Stimulated activated CD4-positive, alpha-beta T cell treated with anti-CD3 and anti-CD28 coated beads, Interleukin-1b, Interleukin-23, amount 100 ng/mL, for 48 hours (primary cell): ENCODE results near the gene TIGIT.
"Not testable (repeated sequence)": the region's sequence is repeated elsewhere in the genome, so short reads cannot be mapped to it uniquely, and the experiment has no call there.

Source experiments
- DNase-seq: peaks from one replicate; pipeline ENCODE4 v3.0.0-alpha.2; 2020

TIGIT gene

DNA sequence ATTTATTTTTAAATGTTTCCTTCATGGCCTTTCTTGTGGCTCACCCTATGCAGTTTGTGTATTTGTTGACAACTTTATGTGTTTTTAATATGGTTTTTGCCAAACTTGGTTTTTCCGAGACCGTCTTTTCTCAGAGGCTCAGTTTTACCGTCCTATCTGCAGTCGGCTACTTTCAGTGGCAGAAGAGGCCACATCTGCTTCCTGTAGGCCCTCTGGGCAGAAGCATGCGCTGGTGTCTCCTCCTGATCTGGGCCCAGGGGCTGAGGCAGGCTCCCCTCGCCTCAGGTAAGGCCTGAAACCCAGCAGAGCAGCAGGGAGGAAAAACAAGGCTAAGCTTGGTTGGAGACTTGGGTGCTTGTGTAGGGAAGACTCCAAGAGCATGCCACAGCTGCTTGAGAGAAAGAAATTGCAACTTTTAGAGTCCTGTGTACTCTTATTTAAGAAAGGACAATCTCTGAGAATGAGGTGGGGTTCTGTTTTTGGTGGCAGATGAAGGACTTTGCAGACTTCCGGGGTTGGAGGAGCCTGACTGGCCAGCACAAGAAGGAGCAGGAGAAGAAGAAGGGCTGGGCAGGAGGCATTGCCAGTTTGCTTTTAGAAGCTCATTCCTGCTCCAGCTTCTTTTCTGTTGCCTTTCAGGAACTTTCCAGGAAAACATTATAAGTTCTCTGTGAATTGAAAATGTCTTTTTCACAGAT lies at the start of gene TIGIT:
Gene TIGIT, plus strand, starts transcription at position 191 of the 698 bp plus-strand sequence. Its CDS starts 34 bp downstream, at position 225.
- no peak for DNase-seq

DNA sequence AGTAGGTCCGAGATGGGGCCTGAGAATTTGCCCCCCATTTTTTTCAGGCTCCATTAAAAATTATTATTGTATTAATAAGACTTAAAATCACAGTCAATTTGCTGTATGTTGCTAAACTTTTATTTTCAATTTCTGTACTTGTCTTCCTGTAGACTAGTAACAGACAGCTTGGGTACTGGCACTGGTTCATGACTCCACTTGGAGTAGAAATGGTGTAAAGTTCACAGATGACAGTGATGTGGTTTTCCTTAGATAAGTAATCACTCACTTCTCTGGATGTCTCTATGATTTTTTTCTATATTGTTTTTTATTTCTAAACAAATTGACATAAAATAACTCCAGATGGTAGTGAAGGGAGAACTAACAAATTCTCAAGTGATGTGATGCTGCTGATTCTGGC lies 40.9 kb upstream of the TIGIT start:
- DNase-seq: no peak

DNA sequence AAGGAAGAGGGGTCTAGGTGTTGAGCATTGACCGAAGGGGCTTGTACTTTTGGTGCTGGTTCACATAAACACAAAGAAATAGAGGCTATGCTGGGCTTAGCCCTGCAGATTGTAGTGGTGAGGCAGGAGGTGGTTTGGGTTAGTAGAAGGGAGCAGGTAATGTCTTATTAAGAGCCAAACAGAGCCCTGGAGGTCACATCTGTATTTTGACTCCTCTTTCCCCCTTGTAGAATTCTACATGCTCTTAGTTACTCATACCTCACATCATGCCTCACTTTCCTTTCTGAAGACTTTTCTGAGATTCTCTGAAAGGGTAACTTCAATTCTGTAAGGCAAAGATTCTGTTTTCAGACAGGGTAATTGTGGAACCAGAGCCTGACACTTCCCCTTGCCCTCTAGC lies 40.3 kb upstream of the TIGIT start:
- no peak for DNase-seq

DNA sequence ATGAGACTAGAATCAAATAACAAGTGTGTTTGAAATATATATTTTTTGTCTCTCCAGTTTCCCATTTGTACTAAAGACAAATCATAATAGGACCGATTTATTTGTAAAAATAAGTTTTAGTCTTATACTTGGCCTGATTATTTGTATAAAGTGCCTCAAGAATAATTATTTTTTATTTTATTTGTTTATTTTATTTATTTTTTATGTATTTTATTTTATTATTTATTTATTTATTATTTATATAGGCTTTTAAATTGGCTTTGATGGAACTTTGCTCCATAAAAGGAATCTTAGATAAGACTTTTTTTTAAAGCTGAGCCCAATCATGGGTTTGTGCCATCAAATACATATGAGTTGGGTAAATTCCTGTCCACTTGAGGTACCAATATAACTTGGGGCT lies 34.3 kb upstream of the TIGIT start:
- DNase-seq: no peak

DNA sequence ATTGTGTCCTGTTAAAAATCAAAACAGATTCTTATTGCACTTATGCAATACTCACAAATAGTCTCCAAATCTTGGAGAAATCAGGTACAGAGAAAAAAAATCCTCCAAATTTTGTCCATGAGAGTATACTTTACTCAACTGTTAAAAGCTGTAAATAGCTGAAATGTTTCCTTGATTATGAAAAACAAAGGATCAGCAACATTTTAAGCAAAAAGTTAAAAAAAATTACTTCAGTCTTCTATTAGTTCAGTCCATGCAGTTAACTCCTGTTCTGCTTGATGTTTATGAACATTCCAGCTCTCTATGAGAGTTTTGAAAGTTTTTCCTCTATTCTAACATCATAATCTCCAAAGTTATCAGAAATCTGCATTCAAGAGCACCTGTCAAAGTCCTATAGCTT lies 33.7 kb upstream of the TIGIT start:
- DNase-seq: no peak

DNA sequence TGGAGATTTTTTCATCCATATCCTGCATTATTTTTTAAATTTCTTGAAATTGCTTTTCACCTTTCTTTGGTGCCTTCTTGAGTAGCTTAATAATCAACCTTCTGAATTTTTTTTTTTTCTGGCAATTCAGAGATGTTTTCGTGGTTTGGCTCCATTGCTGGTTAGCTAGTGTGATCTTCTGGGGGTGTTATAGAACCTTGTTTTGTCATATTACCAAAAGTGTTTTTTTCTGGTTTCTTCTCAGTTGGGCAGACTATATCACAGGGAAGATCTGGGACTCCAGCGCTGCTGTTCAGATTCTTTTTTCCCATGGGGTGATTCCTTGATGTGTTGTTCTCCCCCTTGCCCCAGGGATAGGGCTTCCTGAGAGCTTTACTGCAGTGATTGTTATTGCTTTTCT lies 23.8 kb upstream of the TIGIT start:
- no peak for DNase-seq

DNA sequence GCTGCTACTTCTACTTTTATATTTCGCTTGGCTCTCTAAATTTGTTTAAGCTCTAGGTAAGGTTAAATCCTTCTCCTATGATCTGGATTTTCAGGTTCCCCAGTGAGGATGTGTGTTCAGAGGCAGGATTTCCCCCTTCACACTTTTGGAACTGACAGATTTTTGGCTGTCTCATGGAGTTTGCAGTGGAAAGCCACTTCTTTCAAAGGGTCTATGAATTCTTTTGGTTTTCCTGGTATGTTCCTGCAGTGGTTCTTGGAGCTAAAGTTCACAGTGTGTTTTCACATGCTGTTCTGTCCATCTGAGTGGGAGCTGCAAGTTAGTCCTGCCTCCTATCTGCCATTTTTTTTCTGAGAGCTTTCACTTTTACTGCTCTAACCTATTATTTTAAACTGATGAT lies 21.6 kb upstream of the TIGIT start:
- no peak for DNase-seq

DNA sequence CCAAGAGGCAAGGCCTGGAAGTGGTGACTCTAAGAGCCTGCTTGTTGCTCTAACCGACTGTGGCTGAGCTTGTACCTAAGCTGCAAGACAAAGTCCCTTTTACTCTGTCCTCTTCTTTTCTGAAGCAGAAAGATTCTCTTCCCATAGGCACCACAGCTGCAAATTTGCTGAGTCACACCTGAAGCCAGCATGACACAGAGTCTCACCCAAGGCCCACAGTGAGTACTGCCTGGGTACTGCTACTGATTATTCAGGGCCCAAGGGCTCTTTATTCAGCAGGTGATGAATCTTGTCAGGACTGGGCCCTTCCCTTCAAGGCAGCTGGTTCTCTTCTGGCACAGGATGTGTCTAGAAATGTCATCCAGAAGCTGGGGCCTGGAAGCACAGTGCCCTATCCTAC lies 18.9 kb upstream of the TIGIT start:
- no peak for DNase-seq

DNA sequence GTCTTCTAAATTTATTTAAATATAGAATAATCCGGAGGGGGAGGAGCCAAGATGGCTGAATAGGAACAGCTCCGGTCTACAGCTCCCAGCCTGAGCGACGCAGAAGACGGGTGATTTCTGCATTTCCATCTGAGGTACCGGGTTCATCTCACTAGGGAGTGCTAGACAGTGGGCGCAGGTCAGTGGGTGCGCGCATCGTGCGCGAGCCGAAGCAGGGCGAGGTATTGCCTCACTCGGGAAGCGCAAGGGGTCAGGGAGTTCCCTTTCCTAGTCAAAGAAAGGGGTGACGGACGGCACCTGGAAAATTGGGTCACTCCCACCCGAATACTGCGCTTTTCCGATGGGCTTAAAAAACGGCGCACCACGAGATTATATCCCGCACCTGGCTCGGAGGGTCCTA lies 17.0 kb upstream of the TIGIT start:
- not testable (repeated sequence) for DNase-seq

DNA sequence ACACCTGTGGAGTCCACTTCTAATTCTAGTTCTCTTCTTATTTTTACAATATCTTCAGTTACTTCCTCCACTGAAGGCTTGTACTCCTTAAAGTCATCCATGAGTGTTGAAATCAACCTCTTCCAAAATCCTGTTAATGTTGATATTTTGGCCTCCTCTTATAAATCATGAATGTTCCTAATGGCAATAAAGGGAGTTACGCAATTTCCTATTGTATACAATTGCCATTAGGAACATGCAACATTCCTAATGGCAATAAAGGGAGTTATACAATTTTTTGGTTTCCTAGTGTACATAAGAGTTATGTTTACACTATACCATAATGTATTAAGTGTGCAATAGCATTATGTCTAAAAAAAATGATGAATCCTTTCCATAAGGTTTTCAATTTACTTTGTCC lies 9.2 kb upstream of the TIGIT start:
- DNase-seq: no peak

DNA sequence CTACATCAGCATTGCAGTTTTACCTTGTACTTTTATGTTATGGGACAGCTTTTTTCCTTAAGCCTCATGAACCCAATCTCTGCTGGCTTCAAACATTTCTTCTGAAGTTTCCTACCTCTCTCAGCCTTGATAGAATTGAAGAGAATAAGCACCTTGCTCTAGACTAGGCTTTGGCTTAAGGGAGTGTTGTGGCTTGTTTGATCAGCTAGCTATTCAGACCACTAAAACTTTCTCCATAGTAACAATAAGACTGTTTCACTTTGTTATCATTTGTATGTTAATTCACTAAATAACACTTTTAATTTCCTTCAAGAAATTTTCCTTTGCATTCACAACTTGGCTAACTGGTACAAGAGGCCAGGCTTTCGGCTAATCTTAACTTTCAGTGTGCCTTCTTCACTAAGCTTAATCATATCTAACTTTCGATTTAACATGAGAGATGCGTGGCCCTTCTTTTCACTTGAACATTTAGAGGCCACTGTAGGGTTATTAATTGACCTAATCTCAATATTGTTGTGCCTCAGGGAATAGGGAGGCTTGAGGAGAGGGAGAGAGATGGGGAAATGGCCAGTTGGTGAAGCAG lies 8.1 kb upstream of the TIGIT start:
- DNase-seq: no peak

DNA sequence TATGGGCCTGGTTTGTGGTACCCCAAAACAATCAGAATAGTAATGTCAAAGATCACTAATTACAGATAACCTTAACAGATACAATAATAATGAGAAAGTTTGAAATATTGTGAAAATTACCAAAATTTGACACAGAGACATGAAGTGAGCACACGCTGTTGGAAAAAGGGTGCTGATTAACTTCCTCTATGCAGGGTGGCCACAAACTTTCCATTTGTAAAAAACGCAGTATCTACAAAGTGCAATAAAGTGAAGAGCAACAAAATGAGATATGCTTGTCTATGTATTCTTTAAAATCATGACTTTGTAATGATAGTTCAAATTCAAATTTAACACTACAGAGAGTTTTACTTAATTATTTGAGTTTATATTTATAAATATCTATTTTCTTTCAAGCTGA lies 7.6 kb upstream of the TIGIT start:
- no peak for DNase-seq

DNA sequence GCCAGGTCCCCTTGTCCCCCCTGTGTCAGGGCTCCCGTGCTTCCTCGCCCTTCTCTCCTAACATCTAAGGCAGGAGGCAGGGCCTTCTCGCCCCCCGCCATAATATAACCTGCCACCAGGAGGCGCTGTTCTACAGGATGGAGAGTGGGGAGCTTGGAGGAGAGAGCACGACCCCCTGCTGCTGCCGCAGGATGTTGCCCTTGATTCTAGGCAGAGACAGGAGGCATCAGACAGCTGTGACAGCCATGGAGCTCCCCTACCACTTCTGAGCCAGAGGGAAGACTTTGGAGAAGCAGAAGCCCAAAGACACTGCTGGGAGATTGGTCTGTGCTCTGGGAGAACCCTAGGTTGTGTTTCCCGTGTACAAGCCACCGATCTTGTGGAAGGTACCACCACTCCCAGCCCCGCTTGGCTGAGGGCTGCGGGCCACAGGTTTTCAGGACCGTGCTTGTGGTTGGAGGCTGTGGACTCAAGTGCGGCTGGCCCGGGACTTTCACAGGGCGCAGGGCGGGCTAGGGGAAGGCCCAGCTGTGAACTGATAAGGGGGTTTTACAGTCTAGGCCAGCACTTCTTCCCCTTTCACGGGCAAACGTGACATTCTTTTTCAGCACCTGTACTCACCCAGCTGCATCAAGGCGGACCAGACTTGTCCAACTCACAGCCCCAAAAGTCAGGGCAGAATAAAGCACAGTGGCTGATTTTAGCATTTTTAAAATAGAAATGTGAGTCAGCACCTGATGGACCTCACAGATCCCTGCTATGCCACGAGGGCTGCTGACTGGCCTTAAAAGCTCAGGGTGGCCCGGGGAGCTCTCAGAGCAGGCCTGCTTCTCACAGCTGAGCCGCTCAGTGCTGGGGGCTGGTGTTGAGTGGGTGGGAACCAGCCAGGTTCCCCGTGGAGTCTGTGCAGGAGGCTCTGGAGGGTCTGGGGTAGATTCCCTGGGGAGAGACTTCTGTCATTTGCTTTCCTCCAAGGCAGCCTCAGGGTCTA lies 2.6 kb upstream of the TIGIT start:
- peak; percentile 91 for DNase-seq

DNA sequence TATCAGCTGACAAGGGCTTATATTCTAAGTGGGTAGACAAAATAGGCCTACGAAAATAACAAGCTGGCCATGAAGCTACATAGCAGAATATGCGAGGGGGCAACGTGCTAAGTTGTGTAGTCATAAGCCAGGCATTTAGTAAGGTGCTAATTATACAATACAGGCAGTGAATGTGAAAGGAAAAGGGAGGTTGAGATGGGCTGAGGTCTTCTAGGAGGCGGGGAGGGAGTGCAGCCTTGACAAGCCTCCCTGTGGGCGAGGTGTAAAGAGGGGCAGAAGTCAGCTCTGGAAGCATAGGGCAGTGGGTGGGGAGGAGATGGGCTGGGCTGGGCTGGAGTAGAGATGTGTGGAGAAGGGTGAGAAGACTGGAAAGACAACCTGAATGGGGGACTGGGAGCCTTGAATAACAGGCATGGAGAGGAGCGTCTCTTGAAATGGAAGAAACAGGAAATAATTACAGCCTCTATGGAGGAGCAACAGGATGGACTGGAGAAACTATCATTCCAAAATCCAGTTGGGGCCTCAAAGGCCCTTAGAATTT lies 1.2 kb downstream of the TIGIT start:
- no peak for DNase-seq

DNA sequence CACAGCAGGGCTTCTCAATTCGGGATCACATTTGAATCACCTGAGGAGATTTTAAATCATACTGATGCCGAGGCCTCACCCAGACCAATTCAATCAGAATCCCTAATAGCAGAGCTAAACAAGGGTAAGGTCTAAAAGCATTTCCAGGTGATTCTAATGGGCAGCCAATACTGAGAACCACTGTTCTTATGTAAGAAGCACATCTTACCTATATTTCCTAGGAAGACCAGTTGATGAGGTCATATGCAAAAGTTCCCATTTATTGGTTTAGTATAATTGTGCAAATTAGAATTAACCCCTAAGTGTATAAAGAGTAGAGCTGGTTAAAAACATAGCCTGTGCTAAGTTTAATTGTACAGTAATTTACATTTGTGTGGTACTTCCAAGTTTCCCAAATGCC lies 2.1 kb downstream of the TIGIT start:
- DNase-seq: no peak

DNA sequence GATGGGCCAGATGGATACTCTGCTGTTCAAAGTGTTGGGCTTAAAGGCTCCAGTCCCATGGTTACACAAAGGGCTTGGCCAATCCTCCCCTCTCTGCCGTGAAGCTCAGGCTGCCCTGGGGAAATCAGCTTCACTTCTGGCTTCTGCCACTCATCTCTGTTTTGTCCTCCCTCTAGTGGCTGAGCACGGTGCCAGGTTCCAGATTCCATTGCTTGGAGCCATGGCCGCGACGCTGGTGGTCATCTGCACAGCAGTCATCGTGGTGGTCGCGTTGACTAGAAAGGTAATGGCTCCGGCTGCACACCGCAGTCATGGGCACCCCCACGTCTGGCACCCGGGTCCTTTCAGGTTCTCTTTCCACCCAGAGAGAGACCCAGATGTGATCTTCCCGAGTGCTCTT lies 5.6 kb downstream of the TIGIT start:
- no peak for DNase-seq

DNA sequence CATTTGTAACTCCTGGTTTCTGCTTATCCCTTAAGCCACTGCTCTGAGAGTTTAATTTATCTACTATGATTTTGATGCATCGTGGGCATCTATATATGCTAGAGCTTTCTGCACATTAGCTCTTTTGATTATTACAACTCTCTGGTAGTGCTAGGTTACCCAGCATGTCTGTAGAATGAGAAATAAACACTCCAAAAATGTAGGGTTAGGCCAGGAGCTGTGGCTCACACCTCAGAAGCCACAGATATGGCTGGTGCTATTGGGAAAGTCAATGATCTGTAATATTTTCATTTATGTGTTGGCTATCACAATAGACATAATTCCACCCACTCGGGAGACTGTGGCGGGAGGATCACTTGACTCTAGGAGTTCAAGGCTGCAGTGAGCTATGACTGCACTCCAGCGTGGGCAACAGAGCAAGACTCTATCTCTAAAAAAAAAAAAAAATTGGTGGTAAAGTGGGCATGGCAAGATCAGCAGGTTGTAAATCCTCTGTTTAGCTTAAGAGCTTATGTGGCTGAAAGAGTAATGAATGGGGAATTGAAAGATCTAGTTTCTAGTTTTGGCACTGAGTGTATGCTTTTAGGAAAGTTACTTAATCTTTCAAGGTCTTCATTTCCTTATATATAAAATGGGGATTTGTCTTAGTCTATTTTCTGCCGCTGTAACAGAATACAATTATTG lies 6.3 kb downstream of the TIGIT start:
- no peak for DNase-seq

DNA sequence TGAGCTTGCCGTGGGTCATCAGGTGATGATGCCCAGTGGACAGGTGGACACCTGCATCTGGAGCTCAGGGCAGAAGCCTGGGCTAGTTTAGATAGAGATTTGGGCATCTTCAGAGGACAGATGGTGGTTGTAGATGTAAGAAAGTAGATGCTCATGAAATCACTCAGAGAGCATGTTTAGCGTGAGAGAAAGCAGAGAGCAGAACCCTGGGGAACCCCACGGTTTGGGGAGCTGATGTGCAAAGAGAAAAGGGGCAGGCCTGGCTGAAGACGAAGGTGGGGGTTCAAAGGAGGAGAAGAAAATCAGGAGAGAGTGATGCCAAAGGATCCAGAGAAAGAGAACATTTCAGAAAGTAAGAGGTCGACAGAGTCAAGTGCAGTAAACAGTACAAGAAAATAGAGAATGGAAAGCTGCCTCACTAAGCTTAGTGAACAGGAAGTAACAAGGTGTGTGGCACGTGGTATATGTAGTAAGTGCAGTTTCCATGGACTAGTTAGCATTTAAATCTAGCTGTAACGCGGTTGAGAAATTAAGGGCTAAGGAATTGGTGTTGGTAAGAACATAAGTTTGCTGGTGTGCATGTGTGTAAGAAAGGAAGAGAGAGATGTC lies 13.5 kb downstream of the TIGIT start:
- peak; percentile 46 for DNase-seq

DNA sequence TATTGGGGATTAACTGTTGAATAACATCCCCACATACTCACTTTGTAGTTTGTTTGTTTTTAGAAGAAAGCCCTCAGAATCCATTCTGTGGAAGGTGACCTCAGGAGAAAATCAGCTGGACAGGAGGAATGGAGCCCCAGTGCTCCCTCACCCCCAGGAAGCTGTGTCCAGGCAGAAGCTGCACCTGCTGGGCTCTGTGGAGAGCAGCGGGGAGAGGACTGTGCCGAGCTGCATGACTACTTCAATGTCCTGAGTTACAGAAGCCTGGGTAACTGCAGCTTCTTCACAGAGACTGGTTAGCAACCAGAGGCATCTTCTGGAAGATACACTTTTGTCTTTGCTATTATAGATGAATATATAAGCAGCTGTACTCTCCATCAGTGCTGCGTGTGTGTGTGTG lies 14.0 kb downstream of the TIGIT start:
- no peak for DNase-seq

DNA sequence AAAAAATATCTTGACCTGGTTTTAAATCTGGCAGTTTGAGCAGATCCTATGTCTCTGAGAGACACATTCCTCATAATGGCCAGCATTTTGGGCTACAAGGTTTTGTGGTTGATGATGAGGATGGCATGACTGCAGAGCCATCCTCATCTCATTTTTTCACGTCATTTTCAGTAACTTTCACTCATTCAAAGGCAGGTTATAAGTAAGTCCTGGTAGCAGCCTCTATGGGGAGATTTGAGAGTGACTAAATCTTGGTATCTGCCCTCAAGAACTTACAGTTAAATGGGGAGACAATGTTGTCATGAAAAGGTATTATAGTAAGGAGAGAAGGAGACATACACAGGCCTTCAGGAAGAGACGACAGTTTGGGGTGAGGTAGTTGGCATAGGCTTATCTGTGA lies 14.5 kb downstream of the TIGIT start:
- no peak for DNase-seq

DNA sequence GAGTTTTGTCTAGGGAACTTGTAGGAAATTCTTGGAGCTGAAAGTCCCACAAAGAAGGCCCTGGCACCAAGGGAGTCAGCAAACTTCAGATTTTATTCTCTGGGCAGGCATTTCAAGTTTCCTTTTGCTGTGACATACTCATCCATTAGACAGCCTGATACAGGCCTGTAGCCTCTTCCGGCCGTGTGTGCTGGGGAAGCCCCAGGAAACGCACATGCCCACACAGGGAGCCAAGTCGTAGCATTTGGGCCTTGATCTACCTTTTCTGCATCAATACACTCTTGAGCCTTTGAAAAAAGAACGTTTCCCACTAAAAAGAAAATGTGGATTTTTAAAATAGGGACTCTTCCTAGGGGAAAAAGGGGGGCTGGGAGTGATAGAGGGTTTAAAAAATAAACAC lies 15.0 kb downstream of the TIGIT start:
- peak; percentile 62 for DNase-seq

DNA sequence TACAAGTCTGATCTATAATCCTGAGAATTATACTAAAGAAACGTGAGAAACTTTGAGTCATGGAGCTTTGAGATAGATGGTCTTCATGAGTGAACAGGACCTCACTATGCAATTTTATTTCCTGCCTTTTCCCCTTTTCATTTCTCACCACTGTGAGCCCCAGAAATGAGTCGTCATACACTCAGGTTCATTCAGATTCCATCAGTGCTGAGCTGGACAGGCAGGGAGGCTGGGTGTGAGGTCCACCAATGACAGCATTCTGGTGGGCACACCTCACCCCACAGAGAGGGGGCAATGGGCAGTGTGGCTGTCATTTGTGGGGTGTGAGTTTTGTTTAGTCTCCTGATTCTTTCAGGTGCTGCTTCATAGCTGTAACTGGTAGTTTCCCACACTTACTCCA lies 16.9 kb downstream of the TIGIT start:
- DNase-seq: peak; percentile 31

DNA sequence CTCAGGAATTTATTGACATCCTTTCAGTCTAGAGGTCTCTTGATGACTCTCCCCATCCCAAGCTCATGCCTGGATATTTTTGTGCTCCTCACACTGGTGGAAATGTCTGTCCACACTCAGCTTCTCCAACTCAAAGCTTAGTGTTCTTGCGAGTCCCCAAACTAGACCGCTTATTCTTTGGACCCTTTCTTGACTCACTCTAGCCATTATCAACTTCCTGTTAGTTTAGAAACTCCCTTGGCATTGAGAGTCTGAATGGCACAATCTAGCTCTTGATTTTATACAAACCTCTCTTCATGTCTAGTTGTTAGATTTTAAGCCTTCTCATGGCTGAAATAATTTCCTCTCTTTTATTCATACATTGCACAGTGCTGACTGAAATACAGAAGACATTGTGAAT lies 19.6 kb downstream of the TIGIT start:
- no peak for DNase-seq
